ENCODE measurements around the gene LENEP. TPM values are rescaled to one million over a fixed set of nuclear protein-coding genes. Genes with fewer than 3 reads are reported as not detected.

LENEP gene, protein sequence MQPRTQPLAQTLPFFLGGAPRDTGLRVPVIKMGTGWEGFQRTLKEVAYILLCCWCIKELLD
- 0.52 and 1.1 TPM in 2 replicates for total RNA-seq (ENCODE audit: low replicate concordance)
- long read RNA-seq, partial matches to known transcripts = 0 of 1 reads
- long read RNA-seq, other reads (novel, unspliced or antisense) = 0 of 1 reads

DNA sequence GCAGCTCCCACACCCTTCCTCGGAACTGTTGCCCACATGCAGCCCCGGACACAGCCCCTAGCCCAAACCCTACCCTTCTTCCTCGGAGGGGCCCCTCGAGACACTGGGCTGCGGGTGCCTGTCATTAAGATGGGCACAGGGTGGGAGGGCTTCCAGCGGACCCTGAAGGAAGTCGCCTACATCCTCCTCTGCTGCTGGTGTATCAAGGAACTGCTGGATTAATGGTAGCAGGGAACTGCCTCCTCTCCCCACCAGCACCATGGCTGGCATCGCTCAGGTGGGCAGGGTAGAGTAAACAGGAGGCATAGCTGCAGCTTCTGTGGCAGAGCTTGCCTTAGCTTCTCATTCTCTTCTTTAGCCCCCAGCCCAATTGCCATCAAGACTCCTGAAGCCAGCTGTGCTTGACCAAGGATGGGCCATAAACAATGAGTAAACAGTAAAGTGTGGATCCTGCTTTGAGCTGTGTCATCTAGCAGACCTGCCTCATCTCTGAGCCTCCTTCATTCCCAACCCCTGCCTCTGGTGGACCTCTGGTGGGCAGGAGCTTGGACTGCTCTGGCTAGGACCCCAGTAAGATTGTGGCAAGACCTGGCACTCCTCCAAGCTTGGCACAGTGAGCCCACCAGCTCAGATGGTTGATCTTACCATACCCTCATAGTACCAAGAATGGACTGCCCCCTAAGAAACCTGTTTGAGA, at the start of gene LENEP:
Gene LENEP, plus strand, starts transcription at position 15 of the 697 bp plus-strand sequence. Its CDS starts 22 bp downstream, at position 37.
- Mint-ChIP-seq H3K27me3 (no peaks in the 10 kb centered on the region), H3K9me3 (no peaks in the 10 kb centered on the region), H3K36me3 (peaks cover 4% of the 10 kb centered on the region), H3K4me1 (ENCODE audit: unreplicated experiment) (peaks cover 25% of the 10 kb centered on the region), H3K4me3 (no peak within 1 kb of the TSS), H3K27ac (peak within 1 kb of the TSS; percentile 38)
- TF ChIP-seq, protein P1, sequence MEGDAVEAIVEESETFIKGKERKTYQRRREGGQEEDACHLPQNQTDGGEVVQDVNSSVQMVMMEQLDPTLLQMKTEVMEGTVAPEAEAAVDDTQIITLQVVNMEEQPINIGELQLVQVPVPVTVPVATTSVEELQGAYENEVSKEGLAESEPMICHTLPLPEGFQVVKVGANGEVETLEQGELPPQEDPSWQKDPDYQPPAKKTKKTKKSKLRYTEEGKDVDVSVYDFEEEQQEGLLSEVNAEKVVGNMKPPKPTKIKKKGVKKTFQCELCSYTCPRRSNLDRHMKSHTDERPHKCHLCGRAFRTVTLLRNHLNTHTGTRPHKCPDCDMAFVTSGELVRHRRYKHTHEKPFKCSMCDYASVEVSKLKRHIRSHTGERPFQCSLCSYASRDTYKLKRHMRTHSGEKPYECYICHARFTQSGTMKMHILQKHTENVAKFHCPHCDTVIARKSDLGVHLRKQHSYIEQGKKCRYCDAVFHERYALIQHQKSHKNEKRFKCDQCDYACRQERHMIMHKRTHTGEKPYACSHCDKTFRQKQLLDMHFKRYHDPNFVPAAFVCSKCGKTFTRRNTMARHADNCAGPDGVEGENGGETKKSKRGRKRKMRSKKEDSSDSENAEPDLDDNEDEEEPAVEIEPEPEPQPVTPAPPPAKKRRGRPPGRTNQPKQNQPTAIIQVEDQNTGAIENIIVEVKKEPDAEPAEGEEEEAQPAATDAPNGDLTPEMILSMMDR (conservative IDR thresholded peaks at IDR 0.05) = no peak
- no peak for DNase-seq (ENCODE audit: extremely low spot score, unreplicated experiment)

DNA sequence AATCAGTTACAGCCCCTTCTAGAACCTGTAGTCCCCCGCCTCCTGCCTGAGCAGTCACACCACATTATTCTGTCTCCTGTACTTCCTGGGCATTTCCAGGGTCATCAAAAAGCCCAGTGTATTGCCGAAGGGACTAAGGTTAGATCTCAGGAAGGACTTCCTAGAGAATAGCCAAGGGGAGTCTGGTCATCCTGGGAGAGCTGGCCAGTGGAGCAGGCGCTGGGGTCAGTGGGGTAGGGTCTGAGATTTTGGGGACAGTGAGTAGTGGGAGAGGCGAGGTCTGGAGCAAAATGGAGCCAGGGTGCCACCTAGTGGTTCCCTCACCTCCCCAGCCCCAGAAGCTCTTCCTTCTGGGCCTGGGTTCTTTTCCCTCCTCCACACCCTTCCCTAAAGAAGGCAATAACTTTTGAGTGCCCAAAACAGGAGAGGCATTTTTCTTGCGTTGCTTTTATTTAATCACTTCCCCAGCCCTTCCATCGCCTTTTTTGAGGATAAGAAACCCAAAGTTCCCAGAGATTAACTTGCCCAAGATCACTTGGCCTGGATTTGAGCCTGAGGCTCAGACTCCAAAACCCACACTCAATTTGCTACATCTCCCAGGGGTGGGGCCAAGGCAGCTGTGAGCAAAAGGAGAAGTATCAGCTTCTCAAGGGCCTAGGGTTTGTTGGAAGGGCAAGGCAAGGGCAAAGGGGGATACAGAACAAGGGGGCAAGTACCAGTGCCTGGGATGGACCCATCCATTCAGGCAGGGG, 49.6 kb upstream of the LENEP start:
- Mint-ChIP-seq H3K27ac (peak overlapping the region; percentile 87), H3K27me3 (no peaks in the 10 kb centered on the region), H3K9me3 (no peaks in the 10 kb centered on the region), H3K4me3 (peak overlapping the region; percentile 22), H3K36me3 (peaks cover 7% of the 10 kb centered on the region), H3K4me1 (ENCODE audit: unreplicated experiment) (peaks cover 29% of the 10 kb centered on the region)
- no peak for DNase-seq (ENCODE audit: extremely low spot score, unreplicated experiment)
- TF ChIP-seq, protein P1 (conservative IDR thresholded peaks at IDR 0.05) = peak; percentile 87

DNA sequence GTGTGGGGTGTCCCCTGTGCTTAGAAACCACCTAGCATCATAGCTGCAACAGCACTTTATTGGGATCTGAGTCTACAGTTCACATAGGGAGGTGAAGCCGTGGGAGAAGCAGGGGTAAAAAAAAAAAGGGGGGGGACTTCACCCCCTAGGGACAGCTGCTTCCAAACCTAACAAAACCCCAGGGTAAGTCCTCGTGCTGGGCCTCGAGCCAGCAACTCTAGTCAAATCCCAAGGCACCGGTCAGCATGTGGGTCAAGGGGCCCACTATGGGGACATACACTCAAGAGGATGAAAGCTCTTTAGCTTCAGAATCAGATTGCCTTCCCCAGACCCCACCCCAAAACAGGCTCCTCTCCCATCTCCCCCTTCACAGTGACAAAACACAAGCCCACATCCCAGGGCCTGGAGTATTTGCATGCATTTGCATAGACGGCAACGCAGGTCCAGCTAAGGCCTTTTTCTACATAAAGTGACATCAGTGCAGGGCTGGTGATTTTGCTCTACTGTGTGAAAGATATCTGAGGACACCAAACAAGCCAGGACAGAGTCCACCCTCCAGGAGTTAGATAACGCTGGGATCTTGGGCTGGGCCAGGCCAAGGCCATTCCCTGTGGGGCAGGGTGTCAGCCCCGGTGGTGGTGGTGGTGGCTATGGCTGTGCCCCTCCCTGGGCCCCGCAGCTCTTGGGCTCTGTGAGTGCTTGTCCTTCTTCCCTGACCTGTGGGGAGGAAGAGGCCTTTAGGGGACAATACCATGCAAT, 48.8 kb upstream of the LENEP start:
- Mint-ChIP-seq H3K27ac (peak overlapping the region; percentile 87), H3K36me3 (peaks cover 7% of the 10 kb centered on the region), H3K4me3 (peak overlapping the region; percentile 35), H3K27me3 (no peaks in the 10 kb centered on the region), H3K4me1 (ENCODE audit: unreplicated experiment) (peaks cover 23% of the 10 kb centered on the region), H3K9me3 (no peaks in the 10 kb centered on the region)
- DNase-seq (ENCODE audit: extremely low spot score, unreplicated experiment) = no peak
- TF ChIP-seq, protein P1 (conservative IDR thresholded peaks at IDR 0.05) = no peak

DNA sequence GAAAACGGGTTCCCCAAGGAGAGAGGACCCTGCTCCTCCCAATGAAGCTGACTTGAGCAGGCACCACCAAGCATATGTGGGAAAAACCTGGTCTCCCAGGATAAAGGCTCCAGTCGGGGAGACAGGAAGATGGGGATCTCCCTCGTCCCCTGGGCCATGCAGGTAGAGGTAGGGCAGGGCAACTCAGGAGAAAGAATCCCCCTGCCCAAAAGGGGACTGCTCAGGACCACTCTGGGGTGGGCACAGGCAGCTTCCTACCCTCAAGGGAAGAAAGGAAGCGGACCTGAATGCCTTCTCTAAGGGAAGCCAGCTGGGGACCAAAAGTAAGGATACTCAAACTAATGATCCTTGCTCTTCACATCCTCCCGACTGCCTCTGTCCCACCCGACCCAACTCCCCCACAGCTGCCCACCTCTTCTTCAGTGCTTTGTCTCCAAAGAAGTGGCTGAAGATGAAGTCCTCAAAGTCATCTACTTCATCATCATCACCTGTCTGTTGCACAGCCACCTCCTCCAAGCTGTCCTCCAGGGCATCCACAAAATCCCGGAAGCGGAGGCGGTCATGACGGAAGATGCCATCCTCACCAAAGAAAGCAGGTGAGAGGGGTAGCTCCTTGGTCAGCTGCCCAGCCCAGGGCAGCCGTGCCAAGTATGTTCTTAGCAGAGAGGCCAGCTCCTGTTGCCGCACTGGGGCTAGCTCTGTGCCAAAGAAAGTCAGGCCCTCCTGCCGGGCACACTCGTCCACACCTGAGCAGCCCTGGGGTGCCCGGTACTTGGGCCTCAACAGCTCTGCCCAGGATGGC, 48.0 kb upstream of the LENEP start:
- Mint-ChIP-seq H3K4me3 (no peak overlapping the region), H3K9me3 (no peaks in the 10 kb centered on the region), H3K36me3 (peaks cover 7% of the 10 kb centered on the region), H3K27me3 (no peaks in the 10 kb centered on the region), H3K27ac (peak overlapping the region; percentile 77), H3K4me1 (ENCODE audit: unreplicated experiment) (peaks cover 20% of the 10 kb centered on the region)
- TF ChIP-seq, protein P1 (conservative IDR thresholded peaks at IDR 0.05) = no peak
- DNase-seq (ENCODE audit: extremely low spot score, unreplicated experiment) = no peak

Data from type B pancreatic cell (in vitro differentiated cells).